NCI-H345 treated with DMSO at 0.1 percent for 48 hours (cell line): ENCODE results near the gene DDR1.
A peak's percentile ranks its signal among the peaks of the same experiment; 100 is the strongest.
"Not testable (repeated sequence)": the region's sequence is repeated elsewhere in the genome, so short reads cannot be mapped to it uniquely, and the experiment has no call there.

Experiments used
- DNase-seq: peaks from one replicate; lab custom pipeline; 2025; ENCODE audit not compliant: unreplicated experiment; lab: John Stamatoyannopoulos, UW

DDR1 gene

GRCh38 chr6:30914854-30915590 is 30.7 kb downstream of the DDR1 start:
- DNase-seq: no peak

DNA sequence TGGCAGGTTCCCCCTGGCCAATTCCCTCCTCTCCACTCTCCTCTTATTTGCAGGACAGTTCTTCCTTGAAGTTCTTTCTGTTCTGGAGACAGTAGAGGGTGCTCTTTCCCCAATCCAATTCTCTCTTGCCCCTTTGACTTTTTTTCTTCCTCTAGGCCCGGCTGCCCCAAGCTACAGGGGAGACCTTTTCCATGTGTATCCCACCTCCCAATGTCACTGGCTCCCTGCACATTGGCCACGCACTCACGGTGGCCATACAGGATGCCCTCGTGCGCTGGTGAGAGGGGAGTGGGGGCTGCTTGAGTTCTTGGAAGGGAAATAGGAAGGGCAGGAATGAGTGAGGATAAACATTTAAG is 31.2 kb downstream of the DDR1 start:
- peak; percentile 3 for DNase-seq

- no peak for DNase-seq
These were observed 32.7 kb downstream of the DDR1 start for GRCh38 chr6:30917041-30917440.

DNA sequence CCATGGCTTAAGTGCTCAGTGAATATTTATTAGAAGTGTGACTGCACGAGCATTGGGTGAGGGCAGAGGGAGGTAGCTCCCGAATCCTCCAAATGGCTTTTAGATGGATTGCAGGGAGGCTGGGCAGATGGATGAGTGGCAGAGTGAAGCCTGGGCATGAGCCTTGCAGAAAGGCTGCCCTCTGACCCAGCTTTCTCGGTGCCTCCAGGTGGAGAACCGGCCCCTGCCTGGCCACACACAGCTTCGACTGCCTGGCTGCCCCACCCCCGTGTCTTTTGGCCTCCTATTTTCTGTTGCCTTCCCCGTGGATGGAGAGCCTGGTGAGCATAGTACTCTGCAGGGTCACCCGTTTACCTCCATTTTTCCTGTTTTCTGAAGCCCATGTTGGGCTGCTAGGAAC is 33.2 kb downstream of the DDR1 start:
- DNase-seq: no peak

- DNase-seq: no peak
These were observed 34.4 kb downstream of the DDR1 start for GRCh38 chr6:30918670-30919069.

GRCh38 chr6:30922447-30922852 is 38.1 kb downstream of the DDR1 start:
- no peak for DNase-seq

- not testable (repeated sequence) for DNase-seq
These were observed 39.8 kb downstream of the DDR1 start for GRCh38 chr6:30924040-30924627.

GRCh38 chr6:30926644-30927043 is 42.3 kb downstream of the DDR1 start:
- no peak for DNase-seq

DNA sequence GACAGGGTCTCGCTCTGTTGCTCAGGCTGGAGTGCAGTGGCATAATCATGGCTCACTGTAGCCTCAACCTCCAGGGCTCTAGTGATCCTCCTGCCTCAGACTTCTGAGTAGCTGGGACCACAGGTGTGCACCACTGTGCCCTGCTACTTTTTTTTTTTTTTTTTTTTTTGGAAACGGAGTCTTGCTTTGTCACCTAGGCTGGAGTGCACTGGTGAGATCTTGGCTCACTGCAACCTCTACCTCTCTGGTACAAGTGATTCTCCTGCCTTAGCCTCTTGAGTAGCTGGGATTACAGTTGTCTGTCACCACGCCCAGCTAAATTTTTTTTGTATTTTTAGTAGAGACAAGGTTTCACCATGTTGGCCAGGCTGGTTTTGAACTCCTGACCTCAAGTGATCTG is 42.8 kb downstream of the DDR1 start:
- DNase-seq: not testable (repeated sequence)

GRCh38 chr6:30928677-30929076 is 44.4 kb downstream of the DDR1 start:
- no peak for DNase-seq

DNA sequence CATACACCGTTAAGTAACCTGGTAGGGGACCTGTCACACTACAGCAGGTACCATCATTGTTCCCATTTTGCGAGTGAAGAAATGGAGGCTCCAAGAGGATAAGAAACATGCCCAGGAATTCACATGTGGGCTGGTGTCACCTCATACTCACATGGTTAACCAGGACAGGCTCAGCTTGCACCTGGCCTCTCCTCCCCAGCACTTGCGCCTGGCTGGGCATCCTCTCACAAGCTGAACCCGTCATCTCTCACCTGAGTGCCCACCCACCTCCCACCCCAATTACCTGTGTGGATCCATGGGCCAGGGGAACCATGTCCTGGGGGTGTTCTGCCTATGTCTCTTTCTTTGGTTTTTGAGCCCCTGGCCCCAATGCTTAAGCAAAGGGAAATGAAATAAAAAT is 46.2 kb downstream of the DDR1 start:
- no peak for DNase-seq

- DNase-seq: no peak
These were observed 47.0 kb downstream of the DDR1 start for GRCh38 chr6:30931272-30931671.

DNA sequence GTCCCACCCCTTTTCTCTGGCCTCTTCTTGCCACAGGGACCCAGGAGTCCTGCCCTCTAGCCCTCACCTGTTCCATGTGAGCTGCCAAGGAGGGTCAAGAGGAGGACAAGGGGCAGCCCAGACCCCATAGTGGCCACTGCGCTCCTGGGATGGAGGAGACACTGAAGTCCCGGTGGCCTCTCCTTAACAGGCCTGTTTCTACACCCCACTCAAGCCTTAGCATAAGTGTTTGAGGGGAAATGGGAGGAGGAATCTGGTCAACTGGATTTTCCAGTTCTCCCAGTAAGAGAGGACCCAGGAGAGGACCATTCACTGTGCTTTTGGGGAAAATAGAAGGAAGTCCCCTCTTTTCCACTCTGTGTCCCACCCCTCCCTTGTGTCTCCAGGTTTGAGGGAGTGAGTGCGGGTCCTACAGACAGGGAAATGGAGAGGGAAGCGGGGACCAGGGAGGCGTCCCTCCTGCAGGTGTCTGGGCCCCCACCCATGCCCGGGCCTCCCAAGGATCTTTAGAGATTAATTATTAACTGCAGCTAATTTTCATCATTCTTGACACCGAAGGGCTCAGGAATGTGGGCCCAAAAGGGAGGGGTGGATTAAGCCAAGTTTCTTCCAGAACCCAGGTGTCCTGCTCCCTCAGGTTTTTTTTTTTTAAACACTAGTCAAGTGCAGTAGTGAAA is 47.8 kb downstream of the DDR1 start, which contains the start of gene SFTA2:
Gene SFTA2, minus strand, starts transcription at position 202 of the 677 bp plus-strand sequence. Its CDS starts 74 bp downstream, at position 128.
- no peak for DNase-seq

- DNase-seq: no peak
These were observed 48.5 kb downstream of the DDR1 start for GRCh38 chr6:30932665-30933365.

DNA sequence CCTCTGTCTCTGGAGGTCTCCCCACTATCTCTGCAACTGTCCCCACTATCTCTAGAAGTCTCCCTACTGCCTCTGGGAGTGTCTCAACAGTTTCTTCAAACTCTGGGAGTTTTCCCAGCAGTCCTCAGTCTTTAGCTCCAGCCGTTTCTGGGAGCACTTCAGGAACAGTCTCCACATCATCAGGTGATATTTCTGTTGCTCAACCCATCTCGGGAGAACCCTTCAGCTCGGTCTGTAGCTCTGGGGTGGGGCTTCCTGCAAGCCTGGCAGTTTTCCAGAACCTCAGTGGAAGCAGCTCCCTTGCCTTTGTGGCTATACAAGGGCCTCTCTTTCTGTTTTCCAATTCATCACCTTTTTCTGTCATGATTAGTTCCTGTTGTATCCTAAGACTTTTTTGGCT is 50.7 kb downstream of the DDR1 start:
- peak; percentile 8 for DNase-seq

- no peak for DNase-seq
These were observed 52.9 kb downstream of the DDR1 start for GRCh38 chr6:30937265-30937664.

DNA sequence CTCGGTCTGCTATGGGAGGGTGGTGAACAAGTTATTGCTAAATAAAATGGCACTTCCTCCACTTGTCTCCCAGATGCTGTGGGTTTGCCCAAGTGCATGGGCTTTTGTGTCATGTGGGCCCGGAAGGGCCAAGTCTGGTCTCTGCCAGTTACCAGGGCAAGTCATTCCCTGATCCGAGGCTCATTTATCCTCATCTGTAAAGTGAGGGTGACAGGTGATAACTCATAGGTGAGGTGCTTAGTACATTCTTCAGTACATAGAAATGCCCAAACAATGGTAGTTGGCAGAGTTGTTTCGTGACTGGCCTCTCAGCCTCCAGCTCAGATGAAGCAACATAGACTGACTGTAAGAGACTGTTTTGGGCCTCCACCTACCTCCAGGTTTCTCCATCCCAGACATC is 54.4 kb downstream of the DDR1 start:
- DNase-seq: no peak

DNA sequence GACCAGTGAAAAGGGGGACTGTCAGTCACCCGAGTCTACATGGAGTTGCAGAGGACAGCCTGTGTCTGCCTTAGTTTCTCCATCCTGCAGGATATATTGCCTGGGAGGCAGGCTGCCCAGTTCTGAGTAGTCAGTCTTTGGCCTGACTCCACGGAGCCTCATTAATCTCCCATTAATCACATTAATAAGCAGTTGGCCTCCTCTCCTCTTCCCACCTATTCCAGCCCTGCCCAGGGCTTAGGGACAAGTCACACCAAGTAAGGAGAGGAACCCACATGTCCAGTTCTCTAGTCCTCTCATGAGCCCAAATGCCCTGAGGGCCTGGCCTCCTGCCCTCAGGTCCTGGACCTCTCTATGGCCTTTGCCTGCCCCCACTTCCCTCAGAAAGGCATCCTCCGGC is 55.2 kb downstream of the DDR1 start:
- no peak for DNase-seq

- no peak for DNase-seq
These were observed 56.2 kb downstream of the DDR1 start, which contains the start of gene MUCL3 for GRCh38 chr6:30940361-30940986. Gene MUCL3, plus strand, starts transcription at chr6:30940973. Its CDS starts 27 bp downstream, at chr6:30941000.

GRCh38 chr6:30942338-30943060 is 58.2 kb downstream of the DDR1 start:
- no peak for DNase-seq
